Loucy (cell line): ENCODE data around the gene RFC5.

Source experiments
- CTCF ChIP-seq: fragments of 200-600 bp; sonication (generic); conservative IDR thresholded peaks from 2 replicates; pipeline ENCODE4 v1.5.1; 2014; ENCODE audit warnings: mild to moderate bottlenecking, antibody characterized with exemption, low read length
- EZH2phosphoT487 ChIP-seq: fragments of 200-600 bp; IDR thresholded peaks from 2 replicates; pipeline ENCODE4 v1.6.1; 2018; ENCODE audit warnings: antibody characterized with exemption, mild to moderate bottlenecking, moderate library complexity, borderline replicate concordance

- no peak for TF ChIP-seq CTCF
- no peak for TF ChIP-seq EZH2phosphoT487
These were observed 16.8 kb downstream of the RFC5 start for GRCh38 chr12:118033323-118033722.
